Small intestine (tissue), 7 donors: ENCODE measurements around the gene CLPSL1. TPM values are rescaled to one million over a fixed set of nuclear protein-coding genes. Genes with fewer than 3 reads are reported as not detected.

Experiments used
- DNase-seq, 2 donors: peaks; one replicate each; pipeline versions ENCODE4 v3.0.0 to v3.0.0-alpha.2; 2013
- FAIRE-seq: peaks from 2 replicates; lab custom pipeline; 2012; peaks lifted over from hg19 to GRCh38; lab: Jason Lieb, UNC
- H3K27ac ChIP-seq, 3 donors: one replicate each; pipeline ENCODE4 v1.5.1; 2013; ENCODE audit warnings: low read length in 2 of 3, mild to moderate bottlenecking in 2 of 3, control low read depth in 1 of 3, inconsistent platforms in 1 of 3, low read depth in 1 of 3, moderate library complexity in 1 of 3
- H3K27me3 ChIP-seq, 3 donors: one replicate each; pipeline ENCODE4 v1.6.1; 2013; ENCODE audit warnings: low read length in 3 of 3, inconsistent platforms in 1 of 3; ENCODE audit not compliant: control insufficient read depth in 3 of 3, insufficient read depth in 3 of 3
- H3K36me3 ChIP-seq, 3 donors: one replicate each; pipeline ENCODE4 v1.6.1; 2013; ENCODE audit warnings: low read length in 3 of 3, inconsistent platforms in 1 of 3, low read depth in 1 of 3, mild to moderate bottlenecking in 1 of 3, moderate library complexity in 1 of 3; ENCODE audit not compliant: control insufficient read depth in 3 of 3, insufficient read depth in 2 of 3
- H3K4me1 ChIP-seq, 3 donors: one replicate each; pipeline ENCODE4 v1.6.1; 2013; ENCODE audit warnings: low read length in 2 of 3, inconsistent platforms in 1 of 3, low read depth in 1 of 3, mild to moderate bottlenecking in 1 of 3, moderate library complexity in 1 of 3; ENCODE audit not compliant: control insufficient read depth in 3 of 3, insufficient read depth in 2 of 3
- H3K4me3 ChIP-seq, 3 donors: one replicate each; pipeline ENCODE4 v1.5.1; 2013; ENCODE audit warnings: low read length in 3 of 3, control low read depth in 1 of 3, inconsistent platforms in 1 of 3, low read depth in 1 of 3, mild to moderate bottlenecking in 1 of 3, moderate library complexity in 1 of 3
- H3K9me3 ChIP-seq, 2 donors: one replicate each; pipeline ENCODE4 v1.6.1; 2013; ENCODE audit warnings: low read depth in 1 of 2, low read length in 1 of 2; ENCODE audit not compliant: control insufficient read depth in 2 of 2, insufficient read depth in 1 of 2
- WGBS, 3 donors: extraction: QIAGEN DNeasy Blood & Tissue Kit; methylation state at CpG; one replicate each; pipeline ENCODE4 v1.1.7; 2013; 5-methylcytosine and 5-hydroxymethylcytosine counted together
- polyA plus RNA-seq, 4 donors: library from polyadenylated mRNA; stranded (reverse) in 3 of 4; unstranded in 1 of 4; fragments of 200-250 nt in 3 of 4; fragments of 120-200 nt in 1 of 4; gene quantifications; one replicate each; pipeline versions ENCODE4 v1.2.1 to v1.2.3, GENCODE V29; 2013
- donor health status: healthy with polysubstance abuse.
- donor health status: control.
- donor health status: control.
- donor health status: Bipolar disorder and iron deficiency.
- donor health status: healthy.

The CLPSL1 gene
- polyA plus RNA-seq, 4 donors, result not detected

GRCh38 chr6:35774116-35774794, 6.6 kb upstream of the CLPSL1 start:
- DNase-seq (no peak), FAIRE-seq (no peak)
- Histone ChIP-seq H3K27ac (no peak overlapping the region), H3K27me3 (peaks cover 0 to 21% (median 6%) of the 10 kb centered on the region in 3 donors), H3K9me3 (no peaks in the 10 kb centered on the region), H3K36me3 (no peaks in the 10 kb centered on the region), H3K4me3 (no peak overlapping the region), H3K4me1 (no peaks in the 10 kb centered on the region)
- 79 to 90% (median 85%) methylated on average over 11 of the region's 11 CpGs for WGBS, 3 donors

- Histone ChIP-seq H3K9me3 (no peaks in the 10 kb centered on the region), H3K27me3 (peaks cover 0 to 21% (median 6%) of the 10 kb centered on the region in 3 donors), H3K27ac (no peak overlapping the region), H3K4me1 (no peaks in the 10 kb centered on the region), H3K36me3 (no peaks in the 10 kb centered on the region), H3K4me3 (no peak overlapping the region)
- FAIRE-seq (no peak), DNase-seq (no peak)
- 77 to 80% (median 79%) methylated on average over 6 of the region's 6 CpGs for WGBS, 3 donors
Observed at GRCh38 chr6:35775031-35775430, 5.8 kb upstream of the CLPSL1 start.

GRCh38 chr6:35776364-35777215, 4.2 kb upstream of the CLPSL1 start, which contains the start of gene CLPSL2:
Gene CLPSL2 (plus strand): TSS chr6:35776598. CDS start chr6:35776619, 21 bp downstream.
- Histone ChIP-seq H3K27me3 (peaks cover 0 to 18% (median 6%) of the 10 kb centered on the region in 3 donors), H3K4me1 (no peaks in the 10 kb centered on the region), H3K27ac (no peak within 1 kb of the TSS), H3K4me3 (peak within 1 kb of the TSS in 2 of 3 donors; percentile 10 to 50), H3K36me3 (no peaks in the 10 kb centered on the region), H3K9me3 (no peaks in the 10 kb centered on the region)
- WGBS, 3 donors, result 3 to 5% (median 4%) methylated on average over 42 to 56 of the region's 56 CpGs
- FAIRE-seq (no peak), DNase-seq (peak in 1 of 2 donors; percentile 34)

- 70 to 82% (median 72%) methylated on average over 10 of the region's 10 CpGs for WGBS, 3 donors
- Histone ChIP-seq H3K36me3 (no peaks in the 10 kb centered on the region), H3K4me1 (no peaks in the 10 kb centered on the region), H3K27me3 (peaks cover 0 to 18% (median 6%) of the 10 kb centered on the region in 3 donors), H3K27ac (no peak overlapping the region), H3K4me3 (no peak overlapping the region), H3K9me3 (no peaks in the 10 kb centered on the region)
- FAIRE-seq (no peak), DNase-seq (no peak)
Observed at GRCh38 chr6:35777356-35778102, 3.3 kb upstream of the CLPSL1 start.

- no peaks in the 10 kb centered on the region for H3K4me1 ChIP-seq
- H3K4me3 ChIP-seq, result no peak overlapping the region
- no peak for DNase-seq
- no peaks in the 10 kb centered on the region for H3K36me3 ChIP-seq
- FAIRE-seq, result no peak
- 80 to 86% (median 85%) methylated on average over 2 of the region's 2 CpGs for WGBS, 3 donors
- no peak overlapping the region for H3K27ac ChIP-seq
- H3K27me3 ChIP-seq, result peaks cover 0 to 18% (median 6%) of the 10 kb centered on the region in 3 donors
- no peaks in the 10 kb centered on the region for H3K9me3 ChIP-seq
Observed at GRCh38 chr6:35778437-35778836, 2.4 kb upstream of the CLPSL1 start.

GRCh38 chr6:35781290-35781689, 471 bp downstream of the CLPSL1 start:
- FAIRE-seq, result no peak
- no peak for DNase-seq
- 90 to 96% (median 95%) methylated on average over 2 of the region's 2 CpGs for WGBS, 3 donors

GRCh38 chr6:35782424-35782823, 1.6 kb downstream of the CLPSL1 start:
- peak in 1 of 2 donors; percentile 23 for DNase-seq
- 10 to 47% (median 36%) methylated on average over 3 of the region's 3 CpGs for WGBS, 3 donors
- Histone ChIP-seq H3K36me3 (no peaks in the 10 kb centered on the region), H3K4me3 (no peak overlapping the region), H3K4me1 (no peaks in the 10 kb centered on the region), H3K9me3 (no peaks in the 10 kb centered on the region), H3K27ac (no peak overlapping the region), H3K27me3 (peaks cover 0 to 23% (median 8%) of the 10 kb centered on the region in 3 donors)
- FAIRE-seq, result no peak

More at GRCh38 chr6:35781290-35781689, 471 bp downstream of the CLPSL1 start:
- peaks cover 0 to 18% (median 1%) of the 10 kb centered on the region in 3 donors for H3K27me3 ChIP-seq
- no peak overlapping the region for H3K27ac ChIP-seq
- H3K9me3 ChIP-seq, result no peaks in the 10 kb centered on the region
- H3K4me3 ChIP-seq, result no peak overlapping the region
- H3K4me1 ChIP-seq, result no peaks in the 10 kb centered on the region
- H3K36me3 ChIP-seq, result no peaks in the 10 kb centered on the region

- H3K27me3 ChIP-seq, result peaks cover 0 to 38% (median 11%) of the 10 kb centered on the region in 3 donors
- no peak overlapping the region for H3K27ac ChIP-seq
- H3K4me1 ChIP-seq, result no peaks in the 10 kb centered on the region
- 53 to 67% (median 67%) methylated on average over 2 of the region's 2 CpGs for WGBS, 3 donors
- FAIRE-seq, result no peak
- no peak for DNase-seq
- no peaks in the 10 kb centered on the region for H3K36me3 ChIP-seq
- no peak overlapping the region for H3K4me3 ChIP-seq
- H3K9me3 ChIP-seq, result no peaks in the 10 kb centered on the region
Observed at GRCh38 chr6:35784200-35784599, 3.4 kb downstream of the CLPSL1 start.
